SU-DHL-6 (cell line): Measurements from ENCODE around the gene WWOX.

Source experiments
- H2AFZ ChIP-seq: fragments of 200-600 bp; sonication (generic); 2 replicates; pipeline ENCODE4 v1.6.1; 2014; ENCODE audit warnings: low read depth, mild to moderate bottlenecking, moderate library complexity, mixed read lengths, antibody characterized with exemption, low read length; ENCODE audit not compliant: severe bottlenecking
- H3F3A ChIP-seq: fragments of 200-600 bp; shearing (Covaris generic); 2 replicates; pipeline ENCODE4 v1.6.0; 2016; ENCODE audit warnings: antibody characterized with exemption, mild to moderate bottlenecking; ENCODE audit not compliant: insufficient read depth
- H3K27ac ChIP-seq: fragments of 200-600 bp; sonication (generic); 2 replicates; pipeline ENCODE4 v1.5.1; 2016; ENCODE audit warnings: low read depth, mild to moderate bottlenecking, low read length, moderate library complexity, mixed read lengths
- H3K27me3 ChIP-seq: fragments of 200-600 bp; sonication (generic), shearing (Covaris generic); 2 replicates; pipeline ENCODE4 v1.6.0; 2014; ENCODE audit warnings: mild to moderate bottlenecking, low read length
- H3K36me3 ChIP-seq: fragments of 200-600 bp; sonication (generic); 2 replicates; pipeline ENCODE4 v1.6.1; 2014; ENCODE audit warnings: mild to moderate bottlenecking, low read length, mixed read lengths
- H3K4me2 ChIP-seq: fragments of 300-600, 200-600 bp; shearing (Covaris generic), sonication (generic); 2 replicates; pipeline ENCODE4 v1.6.0; 2014; ENCODE audit warnings: low read length, low read depth, mild to moderate bottlenecking; ENCODE audit not compliant: poor library complexity, severe bottlenecking
- H3K4me3 ChIP-seq: fragments of 200-600 bp; sonication (generic); 2 replicates; pipeline ENCODE4 v1.5.1; 2014; ENCODE audit warnings: antibody characterized with exemption, low read length, mild to moderate bottlenecking, mixed read lengths; ENCODE audit not compliant: insufficient read depth, poor library complexity, severe bottlenecking
- H3K79me2 ChIP-seq: fragments of 200-600 bp; sonication (generic); 2 replicates; pipeline ENCODE4 v1.6.1; 2014; ENCODE audit warnings: mild to moderate bottlenecking, low read length, moderate library complexity; ENCODE audit not compliant: insufficient read depth
- H3K9ac ChIP-seq: fragments of 200-600 bp; sonication (generic); 2 replicates; pipeline ENCODE4 v1.7.0; 2014; ENCODE audit warnings: mild to moderate bottlenecking, low read length
- H3K9me2 ChIP-seq: fragments of 200-600 bp; sonication (generic); replicated peaks from 2 replicates; pipeline ENCODE4 v1.6.1; 2014; ENCODE audit warnings: low read length; ENCODE audit not compliant: insufficient read depth
- H3K9me3 ChIP-seq: fragments of 200-600 bp; sonication (generic); 2 replicates; pipeline ENCODE4 v1.6.1; 2014; ENCODE audit warnings: low read length, mixed read lengths; ENCODE audit not compliant: insufficient read depth
- H4K20me1 ChIP-seq: fragments of 200-600 bp; sonication (generic); 2 replicates; pipeline ENCODE4 v1.6.1; 2014; ENCODE audit warnings: low read depth, mild to moderate bottlenecking, antibody characterized with exemption, low read length, moderate library complexity, mixed read lengths
- CTCF ChIP-seq: fragments of 200-600 bp; sonication (generic); IDR thresholded peaks from one replicate; pipeline ENCODE4 v1.5.1; 2017; ENCODE audit warnings: antibody characterized with exemption, mild to moderate bottlenecking, low read length, moderate library complexity; ENCODE audit not compliant: insufficient read depth, poor library complexity, severe bottlenecking
- EZH2phosphoT487 ChIP-seq: fragments of 200-600 bp; sonication (generic), shearing (Covaris generic); conservative IDR thresholded peaks from 2 replicates; pipeline ENCODE4 v1.6.1; 2018; ENCODE audit warnings: mild to moderate bottlenecking, antibody characterized with exemption, low read length, moderate library complexity, mixed read lengths

Gene WWOX

GRCh38 chr16:78416400-78416799 lies 316.9 kb downstream of the WWOX start:
- H3K27me3 ChIP-seq, result no peaks in the 10 kb centered on the region
- no peaks in the 10 kb centered on the region for H3F3A ChIP-seq
- no peak overlapping the region for H3K4me3 ChIP-seq
- H3K9ac ChIP-seq, result no peak overlapping the region
- H3K9me3 ChIP-seq, result no peaks in the 10 kb centered on the region
- H2AFZ ChIP-seq, result no peak overlapping the region
- H3K36me3 ChIP-seq, result no peaks in the 10 kb centered on the region
- no peak overlapping the region for H3K4me2 ChIP-seq
- H3K27ac ChIP-seq, result no peak overlapping the region
- no peaks in the 10 kb centered on the region for H4K20me1 ChIP-seq
- H3K79me2 ChIP-seq, result no peaks in the 10 kb centered on the region
- no peaks in the 10 kb centered on the region for H3K9me2 ChIP-seq
- TF ChIP-seq CTCF, result no peak
- no peak for TF ChIP-seq EZH2phosphoT487

GRCh38 chr16:78421181-78421708 lies 321.8 kb downstream of the WWOX start:
- no peaks in the 10 kb centered on the region for H3F3A ChIP-seq
- no peak overlapping the region for H3K4me3 ChIP-seq
- H3K79me2 ChIP-seq, result no peaks in the 10 kb centered on the region
- TF ChIP-seq EZH2phosphoT487 (no peak), CTCF (no peak)
- H3K4me2 ChIP-seq, result no peak overlapping the region
- no peak overlapping the region for H3K9ac ChIP-seq
- no peaks in the 10 kb centered on the region for H3K9me3 ChIP-seq
- H3K27me3 ChIP-seq, result no peaks in the 10 kb centered on the region
- no peaks in the 10 kb centered on the region for H3K9me2 ChIP-seq
- no peaks in the 10 kb centered on the region for H3K36me3 ChIP-seq
- no peaks in the 10 kb centered on the region for H4K20me1 ChIP-seq
- H2AFZ ChIP-seq, result no peak overlapping the region
- H3K27ac ChIP-seq, result no peak overlapping the region

GRCh38 chr16:78425281-78425680 lies 325.8 kb downstream of the WWOX start:
- Histone ChIP-seq H3K9me2 (no peaks in the 10 kb centered on the region), H2AFZ (no peak overlapping the region), H3K27me3 (no peaks in the 10 kb centered on the region), H3F3A (no peaks in the 10 kb centered on the region), H3K4me2 (no peak overlapping the region), H3K27ac (no peak overlapping the region), H4K20me1 (no peaks in the 10 kb centered on the region), H3K79me2 (no peaks in the 10 kb centered on the region), H3K36me3 (no peaks in the 10 kb centered on the region), H3K9ac (no peak overlapping the region), H3K4me3 (no peak overlapping the region), H3K9me3 (no peaks in the 10 kb centered on the region)
- TF ChIP-seq EZH2phosphoT487 (no peak), CTCF (no peak)
